DND-41 (cell line): ENCODE data around the gene RAD21L1.

ENCODE experiments used
- ATAC-seq: fragments of 200-7000 bp; cut with Tn5 transposase; 3 replicates; pipeline ENCODE4 v1.9.1; 2021; ENCODE audit warnings: low read depth; ENCODE audit not compliant: insufficient read depth
- DNase-seq: peaks from one replicate; pipeline ENCODE4 v3.0.0-alpha.2; 2020
- H2AFZ ChIP-seq: 2 replicates; pipeline ENCODE4 v1.6.0; 2012; ENCODE audit warnings: low read depth, low read length
- H3K27ac ChIP-seq: 2 replicates; pipeline ENCODE4 v1.5.1; 2012; ENCODE audit warnings: low read length, inconsistent platforms
- H3K27me3 ChIP-seq: fragments of 200-600 bp; sonication (generic); 2 replicates; pipeline ENCODE4 v1.6.0; 2012; ENCODE audit warnings: low read length, mild to moderate bottlenecking, inconsistent platforms; ENCODE audit not compliant: insufficient read depth, poor library complexity
- H3K36me3 ChIP-seq: 2 replicates; pipeline ENCODE4 v1.5.1; 2012; ENCODE audit warnings: low read length, inconsistent platforms; ENCODE audit not compliant: insufficient read depth
- H3K4me1 ChIP-seq: 2 replicates; pipeline ENCODE4 v1.5.1; 2012; ENCODE audit warnings: mild to moderate bottlenecking, low read length; ENCODE audit not compliant: insufficient read depth
- H3K4me2 ChIP-seq: 2 replicates; pipeline ENCODE4 v1.6.0; 2012; ENCODE audit warnings: mild to moderate bottlenecking, moderate library complexity, low read length, inconsistent platforms; ENCODE audit not compliant: insufficient read depth
- H3K4me3 ChIP-seq, 2 experiments: fragments of 200-600 bp in 1 of 2; shearing (Covaris generic) in 1 of 2; 2 replicates each; pipeline ENCODE4 v1.5.1; 2012 to 2016; ENCODE audit warnings: inconsistent platforms in 2 of 2, low read length in 2 of 2, mild to moderate bottlenecking in 2 of 2, low read depth in 1 of 2, moderate library complexity in 1 of 2
- H3K79me2 ChIP-seq: 2 replicates; pipeline ENCODE4 v1.6.0; 2012; ENCODE audit warnings: low read length, inconsistent platforms; ENCODE audit not compliant: insufficient read depth
- H3K9ac ChIP-seq: 2 replicates; pipeline ENCODE4 v1.6.0; 2012; ENCODE audit warnings: low read depth, mild to moderate bottlenecking, inconsistent platforms, low read length, moderate library complexity
- H3K9me3 ChIP-seq: 2 replicates; pipeline ENCODE4 v1.5.1; 2012; ENCODE audit warnings: low read length, moderate library complexity, mild to moderate bottlenecking, inconsistent platforms; ENCODE audit not compliant: insufficient read depth, severe bottlenecking
- H4K20me1 ChIP-seq: 2 replicates; pipeline ENCODE4 v1.6.0; 2012; ENCODE audit warnings: low read length; ENCODE audit not compliant: insufficient read depth
- CTCF ChIP-seq: IDR thresholded peaks from 2 replicates; pipeline ENCODE4 v1.5.1; 2012; ENCODE audit warnings: borderline replicate concordance, low read length, moderate library complexity, mild to moderate bottlenecking; ENCODE audit not compliant: poor library complexity, severe bottlenecking; ENCODE audit errors: extremely low read depth
- EZH2 ChIP-seq: IDR thresholded peaks from 3 replicates; pipeline ENCODE4 v1.6.1; 2012; ENCODE audit warnings: borderline replicate concordance, low read depth, mild to moderate bottlenecking, moderate library complexity, low read length, inconsistent platforms; ENCODE audit not compliant: severe bottlenecking

RAD21L1 gene

GRCh38 chr20:1266167-1266973, 40.5 kb downstream of the RAD21L1 start, which contains the start of gene SNPH:
TSS of gene SNPH (plus strand) at chr20:1266294. CDS start at chr20:1296240, 29,946 bp downstream.
- H3K27me3 ChIP-seq = peaks cover 57% of the 10 kb centered on the region
- peak; percentile 83 for ATAC-seq

GRCh38 chr20:1267161-1267560, 41.3 kb downstream of the RAD21L1 start:
- Histone ChIP-seq H3K9me3 (peaks cover 11% of the 10 kb centered on the region), H3K36me3 (no peaks in the 10 kb centered on the region), H2AFZ (no peak overlapping the region), H4K20me1 (0 out of 2 replicates have a peak, but pooled peaks cover 10% of the 10 kb centered on the region), H3K27ac (no peak overlapping the region), H3K79me2 (no peaks in the 10 kb centered on the region), H3K27me3 (peaks cover 54% of the 10 kb centered on the region), H3K4me1 (peaks cover 19% of the 10 kb centered on the region), H3K4me3 (peak overlapping the region in 1 of 2 experiments; percentile 53; a peak in 1 of 4 replicates), H3K9ac (no peak overlapping the region), H3K4me2 (peak overlapping the region; percentile 79)
- TF ChIP-seq CTCF = no peak
- TF ChIP-seq EZH2 = no peak
- ATAC-seq (no peak), DNase-seq (no peak)

More at GRCh38 chr20:1266167-1266973, 40.5 kb downstream of the RAD21L1 start, which contains the start of gene SNPH:
- no peak within 1 kb of the TSS for H3K27ac ChIP-seq
- peaks cover 19% of the 10 kb centered on the region for H3K4me1 ChIP-seq
- H3K79me2 ChIP-seq = no peaks in the 10 kb centered on the region
- H4K20me1 ChIP-seq = 0 out of 2 replicates have a peak, but pooled peaks cover 10% of the 10 kb centered on the region
- H3K36me3 ChIP-seq = no peaks in the 10 kb centered on the region
- TF ChIP-seq EZH2 = peak; percentile 99
- peak; percentile 2 for TF ChIP-seq CTCF
- peak; percentile 47 for DNase-seq
- peaks cover 11% of the 10 kb centered on the region for H3K9me3 ChIP-seq
- peak within 1 kb of the TSS; percentile 79 for H3K4me2 ChIP-seq
- H2AFZ ChIP-seq = peak within 1 kb of the TSS; percentile 57
- peak within 1 kb of the TSS; percentile 42; the same call in 1 of the 2 replicates for H3K9ac ChIP-seq
- peak within 1 kb of the TSS; percentile 19 to 53; a peak in 3 of 4 replicates for H3K4me3 ChIP-seq

GRCh38 chr20:1267809-1268374, 42.0 kb downstream of the RAD21L1 start:
- H4K20me1 ChIP-seq = 0 out of 2 replicates have a peak, but pooled peaks cover 10% of the 10 kb centered on the region
- peaks cover 58% of the 10 kb centered on the region for H3K27me3 ChIP-seq
- H3K27ac ChIP-seq = no peak overlapping the region
- H3K9ac ChIP-seq = no peak overlapping the region
- no peaks in the 10 kb centered on the region for H3K79me2 ChIP-seq
- peaks cover 3% of the 10 kb centered on the region for H3K9me3 ChIP-seq
- ATAC-seq (no peak), DNase-seq (no peak)
- H3K4me2 ChIP-seq = no peak overlapping the region
- TF ChIP-seq CTCF (no peak), EZH2 (no peak)
- H3K4me1 ChIP-seq = peaks cover 19% of the 10 kb centered on the region
- no peak overlapping the region for H3K4me3 ChIP-seq
- H2AFZ ChIP-seq = no peak overlapping the region
- H3K36me3 ChIP-seq = no peaks in the 10 kb centered on the region
